T-helper 1 cell treated with Interleukin-12 subunit alpha and Interleukin-12 subunit beta and Interleukin-4 antibody, amounts not matched to agents 30 ng/mL and 1 ng/mL, for 36 hours (primary cell): ENCODE data around the gene CDC14A. TPM values are rescaled to one million over a fixed set of nuclear protein-coding genes. Genes with fewer than 3 reads are reported as not detected.
"Not testable (repeated sequence)": the region's sequence is repeated elsewhere in the genome, so short reads cannot be mapped to it uniquely, and the experiment has no call there.

Source experiments
- intact Hi-C: fragments of 100-400 bp; cut with micrococcal nuclease; formaldehyde crosslinking; loops from one replicate; pipeline ENCODE4 v1.15.1; 2024
- total RNA-seq: library from RNA; stranded (reverse); gene quantifications from 2 replicates; pipeline ENCODE4 v1.2.3, GENCODE V29; 2022

CDC14A gene
- total RNA-seq, 1 donor from 2014 or later = 49.3 TPM

DNA sequence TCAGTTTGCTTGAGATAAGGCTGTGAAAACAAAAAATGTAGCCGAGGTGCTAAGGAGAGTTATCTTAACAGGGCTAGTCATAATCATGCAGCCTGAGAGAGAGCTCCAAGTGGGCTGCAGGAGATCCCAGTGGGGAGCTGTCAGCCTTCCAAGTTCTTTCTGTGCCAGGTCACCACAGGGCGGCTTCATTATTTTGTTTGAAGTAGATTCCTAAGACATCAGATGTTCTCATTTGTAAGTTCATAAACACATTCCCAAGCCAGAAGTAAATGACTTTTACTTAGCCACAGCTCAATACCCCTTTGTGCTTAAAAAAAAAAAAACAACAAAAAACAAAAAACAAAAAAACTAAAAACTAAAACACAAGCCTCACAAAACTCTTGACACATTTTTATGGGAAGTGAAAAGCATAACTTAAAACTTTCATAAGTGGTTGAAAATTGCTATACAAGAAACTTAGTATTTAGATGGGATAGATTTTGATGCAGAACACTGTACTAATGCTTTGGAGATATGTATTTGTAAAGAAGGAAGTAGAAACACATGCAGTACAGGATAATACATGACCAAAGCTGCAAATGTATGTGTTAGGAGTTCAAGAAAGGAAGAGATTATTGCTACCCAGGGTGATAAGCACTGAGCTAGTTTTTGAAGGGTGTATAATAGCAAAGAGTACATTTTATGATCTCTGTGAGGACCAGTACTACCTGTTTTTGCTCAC lies 8.6 kb downstream of the CDC14A start:
- intact Hi-C loops = no loop called here

DNA sequence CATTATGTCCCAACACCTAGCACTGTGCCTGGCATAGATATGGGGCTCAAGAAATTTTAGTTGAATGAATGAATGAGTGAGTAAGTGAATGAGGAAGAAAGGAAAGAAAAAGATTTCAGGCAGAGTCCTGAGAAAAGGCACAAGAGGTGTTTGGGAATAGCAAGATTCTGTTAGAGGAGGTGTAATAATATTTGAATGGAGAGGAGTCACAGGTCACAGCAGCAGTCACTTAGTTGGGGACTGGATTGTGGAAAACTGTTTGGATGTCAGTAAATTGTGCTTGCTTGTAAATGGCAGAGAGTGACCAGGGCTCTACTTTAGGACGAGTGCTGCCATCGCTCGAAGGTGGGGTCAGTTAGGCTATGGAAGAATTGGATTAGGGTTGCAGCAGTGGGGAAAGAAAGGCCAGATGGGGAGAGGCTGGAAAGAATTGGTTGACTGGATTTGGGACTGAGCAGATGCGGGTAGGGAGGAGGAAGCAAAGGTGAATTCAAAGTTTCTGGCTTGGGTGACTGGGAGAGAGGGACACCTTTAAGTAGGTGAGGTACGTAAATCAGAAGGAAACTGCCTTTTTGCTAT lies 9.3 kb downstream of the CDC14A start:
- intact Hi-C loops = no loop called here

DNA sequence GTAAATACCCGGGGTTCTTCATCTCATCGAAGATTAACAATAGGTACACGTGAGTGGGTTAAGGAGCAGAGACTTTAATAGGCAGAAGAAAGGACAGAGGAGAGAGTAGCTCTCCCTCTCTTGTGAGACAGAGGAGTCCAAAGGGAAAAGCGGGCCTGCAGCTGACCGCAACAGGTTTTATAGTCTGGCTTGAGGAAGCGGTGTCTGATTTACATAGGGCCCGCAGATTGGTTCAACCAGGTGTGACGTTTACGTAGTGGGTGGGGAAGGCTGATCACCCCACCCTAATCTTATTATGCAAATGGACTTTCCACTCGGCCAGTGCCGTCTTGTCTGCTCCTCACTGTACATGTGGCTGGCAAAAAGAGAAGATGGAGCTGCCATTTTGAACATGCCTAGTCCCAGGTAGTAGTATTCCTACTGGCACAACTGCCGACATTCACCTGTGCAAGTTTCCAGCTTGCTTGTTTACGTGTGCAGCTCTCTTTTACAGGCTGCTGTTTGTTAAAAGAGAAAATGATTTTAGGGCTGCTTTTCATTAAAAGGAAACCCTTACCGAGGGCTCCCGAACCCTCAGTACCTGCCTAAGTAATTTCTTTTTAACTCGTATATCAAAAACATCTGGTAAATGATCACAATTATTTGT lies 10.6 kb downstream of the CDC14A start:
- intact Hi-C loops = no loop called here

DNA sequence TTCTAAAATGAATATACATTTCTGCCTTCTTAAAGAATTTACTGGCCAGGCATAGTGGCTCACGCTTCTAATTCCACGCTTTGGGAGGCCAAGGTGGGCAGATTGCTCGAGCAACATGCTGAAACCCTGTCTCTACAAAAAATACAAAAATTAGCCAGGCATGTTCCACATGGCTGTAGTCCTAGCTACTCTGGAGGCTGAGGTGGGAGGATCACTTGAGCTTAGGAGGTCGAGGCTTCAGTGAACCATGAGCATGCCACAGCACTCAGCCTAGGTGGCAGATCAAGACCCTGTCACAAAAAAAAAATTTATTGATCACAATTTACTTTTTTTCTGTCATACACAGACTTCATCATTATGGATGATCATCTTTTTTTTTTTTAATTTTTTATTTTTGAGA lies 11.5 kb downstream of the CDC14A start:
- intact Hi-C loops = no loop called here

DNA sequence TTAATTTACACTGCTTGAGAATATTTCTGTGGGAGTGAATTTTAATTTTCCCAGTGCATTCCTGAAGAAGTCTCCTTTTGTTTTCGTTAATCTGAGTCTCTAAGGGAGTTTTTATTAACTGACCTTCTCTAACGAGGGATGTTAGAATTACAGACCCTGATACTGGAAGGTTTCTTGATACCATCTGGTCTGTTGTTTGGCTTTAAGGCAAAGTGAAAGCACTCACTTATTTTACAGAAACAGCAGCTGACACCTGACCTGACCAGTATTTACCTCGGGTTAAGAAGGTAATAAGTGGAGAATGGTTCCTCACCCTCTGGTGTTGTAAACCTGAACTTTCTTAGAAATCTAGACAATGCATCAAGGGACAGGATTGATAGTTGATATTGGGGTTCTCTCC lies 12.4 kb downstream of the CDC14A start:
- intact Hi-C loops = no loop called here

DNA sequence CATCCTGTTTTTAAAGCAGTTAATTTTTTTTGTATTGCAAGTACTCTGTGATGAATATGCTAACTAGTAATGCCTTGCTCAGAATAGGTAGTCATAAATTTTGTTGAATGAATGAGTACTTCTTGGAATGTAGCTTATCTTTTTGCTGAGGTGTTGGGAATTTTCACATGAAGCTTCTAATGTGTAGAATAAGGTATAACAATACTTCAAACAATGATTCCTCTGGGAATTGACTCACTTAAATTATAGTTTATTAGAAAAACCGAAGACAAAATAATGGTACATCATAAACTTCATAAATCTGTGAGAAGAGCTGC lies 13.9 kb downstream of the CDC14A start:
- intact Hi-C loops = no loop called here

DNA sequence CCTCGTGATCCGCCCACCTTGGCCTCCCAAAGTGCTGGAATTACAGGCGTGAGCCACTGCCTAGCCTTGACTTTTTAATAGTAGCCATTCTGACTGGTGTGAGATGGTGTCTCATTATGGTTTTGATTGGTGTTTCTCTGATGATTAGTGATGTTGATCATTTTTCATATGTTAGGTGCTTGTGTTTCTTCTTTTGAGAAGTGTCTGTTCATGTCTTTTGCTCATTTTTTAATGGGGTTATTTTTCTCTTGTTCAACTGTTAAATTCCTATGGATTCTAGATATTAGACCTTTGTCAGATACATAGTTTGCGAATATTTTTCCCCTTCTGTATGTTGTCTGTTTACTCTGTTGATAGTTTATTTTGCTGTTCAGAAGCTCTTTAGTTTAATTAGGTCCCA lies 17.0 kb downstream of the CDC14A start:
- intact Hi-C loops = not testable (repeated sequence)

DNA sequence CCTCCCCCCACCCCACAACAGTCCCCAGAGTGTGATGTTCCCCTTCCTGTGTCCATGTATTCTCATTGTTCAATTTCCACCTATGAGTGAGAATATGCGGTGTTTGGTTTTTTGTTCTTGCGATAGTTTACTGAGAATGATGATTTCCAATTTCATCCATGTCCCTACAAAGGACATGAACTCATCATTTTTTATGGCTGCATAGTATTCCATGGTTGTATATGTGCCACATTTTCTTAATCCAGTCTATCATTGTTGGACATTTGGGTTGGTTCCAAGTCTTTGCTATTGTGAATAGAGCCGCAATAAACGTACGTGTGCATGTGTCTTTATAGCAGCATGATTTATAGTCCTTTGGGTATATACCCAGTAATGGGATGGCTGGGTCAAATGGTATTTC lies 21.6 kb downstream of the CDC14A start:
- intact Hi-C loops = not testable (repeated sequence)

DNA sequence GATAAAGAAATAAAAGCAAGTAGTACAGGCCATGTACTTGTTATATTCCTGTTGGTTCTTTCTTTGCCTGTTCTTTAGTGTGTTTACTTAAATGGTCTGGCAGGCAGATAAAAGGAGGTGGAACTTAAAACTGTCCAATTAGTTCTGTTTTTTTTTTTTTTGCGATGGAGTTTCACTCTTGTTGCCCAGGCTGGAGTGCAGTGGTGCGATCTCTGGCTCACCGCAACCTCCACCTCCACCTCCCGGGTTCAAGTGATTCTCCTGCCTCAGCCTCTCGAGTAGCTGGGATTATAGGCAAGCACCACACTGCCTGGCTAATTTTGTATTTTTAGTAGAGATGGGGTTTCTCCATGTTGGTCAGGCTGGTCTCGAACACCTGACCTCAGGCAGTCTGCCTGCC lies 24.6 kb downstream of the CDC14A start:
- intact Hi-C loops = loop anchor here (1.0 to 5.0 kb wide), 4 partner anchors 25 to 525 kb away; partner anchors contain the start of genes AGL and CDC14A

DNA sequence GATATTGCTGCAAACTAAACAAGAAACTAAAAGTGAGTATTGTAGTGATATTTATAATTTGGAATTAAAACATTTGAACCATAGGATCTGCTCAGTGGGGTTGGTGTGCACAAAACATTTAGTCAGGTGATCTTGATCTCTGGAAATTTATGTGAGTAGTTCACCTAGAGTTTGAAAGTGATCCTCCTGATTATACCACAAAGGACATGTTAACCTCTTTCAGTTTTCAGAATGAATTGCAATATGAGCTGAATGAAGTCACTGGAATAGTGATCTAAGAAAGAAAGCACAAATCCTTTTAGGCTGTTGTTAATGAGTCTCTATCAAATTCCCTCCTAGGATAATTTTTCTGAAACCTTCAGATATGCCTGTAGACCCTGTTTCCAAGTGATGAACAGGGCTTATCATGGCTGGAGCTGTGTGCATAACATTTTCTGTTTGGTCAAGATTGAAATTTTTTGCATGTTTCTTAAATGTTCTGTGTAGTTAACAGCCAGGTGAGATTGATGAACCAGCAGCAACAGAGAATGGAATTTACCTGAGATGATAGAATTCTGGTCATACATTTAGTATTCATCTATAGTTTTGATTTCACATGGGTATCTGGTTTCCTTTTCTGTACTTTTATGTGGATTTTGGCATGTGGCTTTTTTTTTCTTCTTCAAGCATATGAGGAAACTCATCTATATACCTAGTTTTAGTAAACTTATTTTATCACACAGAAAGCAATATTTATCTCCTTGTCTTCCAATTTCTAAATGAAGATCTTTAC lies 25.5 kb downstream of the CDC14A start:
- intact Hi-C loops = loop anchor here (1.0 to 5.0 kb wide), 7 partner anchors 9 to 525 kb away; partner anchors contain the start of genes AGL and CDC14A

DNA sequence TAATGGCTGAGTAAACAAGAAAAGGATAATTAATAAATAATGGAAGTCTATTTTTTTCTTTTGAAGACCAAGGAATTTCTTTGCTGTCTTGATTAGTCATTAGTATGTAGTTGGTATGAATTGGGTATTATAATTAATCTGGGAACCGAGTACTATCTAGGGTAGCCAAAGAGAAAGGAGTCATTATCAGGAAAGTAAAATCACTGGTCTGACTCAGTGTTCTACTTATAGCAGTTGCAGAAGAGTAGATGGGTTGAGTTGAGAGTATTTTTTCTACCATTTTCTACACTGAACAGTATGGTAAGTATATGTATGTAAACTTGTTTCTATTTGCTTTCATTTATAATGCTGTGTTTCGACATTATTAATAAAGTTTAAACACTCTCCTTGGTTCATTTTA lies 26.6 kb downstream of the CDC14A start:
- intact Hi-C loops = loop anchor here (1.0 to 5.0 kb wide), 4 partner anchors 7 to 527 kb away; partner anchors contain the start of gene AGL

DNA sequence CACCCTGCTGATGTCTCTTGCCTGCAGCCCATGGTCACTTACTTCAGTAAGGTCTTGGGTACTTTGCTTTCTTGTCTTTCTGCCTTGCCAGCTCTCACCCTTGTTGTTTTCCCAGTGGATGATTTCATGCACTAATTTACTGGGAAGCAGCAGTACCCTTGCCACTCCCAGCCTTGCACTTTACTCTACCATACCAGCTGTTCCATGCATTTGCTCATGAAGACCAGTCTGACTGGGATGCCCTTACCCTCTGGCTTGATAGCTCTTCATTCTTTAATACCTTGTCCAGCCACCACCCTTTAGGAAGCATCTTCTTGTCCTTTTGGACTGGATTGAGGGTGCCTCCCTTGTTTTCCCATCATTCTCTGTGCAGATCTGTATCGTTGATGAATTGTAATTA lies 28.3 kb downstream of the CDC14A start:
- intact Hi-C loops = no loop called here

DNA sequence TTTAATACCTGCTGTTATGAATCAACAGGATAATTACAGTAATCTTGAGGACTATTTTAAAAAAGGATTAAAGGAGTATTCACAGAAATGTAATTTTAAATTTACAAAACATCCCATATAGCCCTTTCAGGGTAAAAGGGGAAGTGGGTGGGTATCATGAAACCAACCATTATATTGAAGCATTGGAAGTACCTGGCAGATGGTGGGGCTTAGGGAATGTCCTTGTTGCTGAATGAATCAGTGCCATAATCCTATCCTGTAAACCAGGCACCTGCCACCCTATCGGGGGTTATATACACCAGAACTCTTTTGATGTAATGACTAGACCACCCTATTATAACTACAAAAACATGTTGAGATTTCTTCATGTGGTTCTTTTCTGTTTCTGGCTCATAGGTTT lies 30.4 kb downstream of the CDC14A start:
- intact Hi-C loops = no loop called here

DNA sequence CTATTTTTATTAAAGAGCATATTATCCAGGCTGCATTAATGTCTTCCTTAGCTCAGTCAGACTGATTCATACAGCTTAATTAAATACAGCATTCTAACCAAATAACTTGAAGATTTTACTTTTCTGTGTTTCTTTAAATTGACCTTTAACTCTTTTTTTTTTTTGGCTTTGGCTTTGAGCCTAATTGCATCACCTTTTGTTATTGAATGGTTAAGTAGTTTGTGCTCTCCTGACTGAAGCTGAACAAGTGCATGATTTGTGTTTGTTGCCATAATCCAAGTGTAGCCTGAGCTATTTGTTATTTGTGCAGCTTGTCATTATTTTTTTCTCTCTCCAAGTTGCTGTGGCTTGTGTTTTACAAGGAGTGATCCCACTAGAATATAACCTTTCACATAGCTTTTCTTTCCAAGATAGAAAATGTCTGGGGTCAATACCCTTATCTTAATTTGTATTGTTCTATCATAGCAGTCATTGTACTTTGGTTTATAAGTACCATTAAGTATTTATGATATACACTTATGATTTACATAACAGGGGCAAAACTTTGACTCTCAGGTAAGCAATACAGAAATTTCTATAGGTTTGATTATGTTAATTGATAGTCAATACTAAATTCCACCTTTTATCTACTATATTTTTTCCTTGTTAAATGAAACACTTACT lies 31.6 kb downstream of the CDC14A start:
- intact Hi-C loops = no loop called here

DNA sequence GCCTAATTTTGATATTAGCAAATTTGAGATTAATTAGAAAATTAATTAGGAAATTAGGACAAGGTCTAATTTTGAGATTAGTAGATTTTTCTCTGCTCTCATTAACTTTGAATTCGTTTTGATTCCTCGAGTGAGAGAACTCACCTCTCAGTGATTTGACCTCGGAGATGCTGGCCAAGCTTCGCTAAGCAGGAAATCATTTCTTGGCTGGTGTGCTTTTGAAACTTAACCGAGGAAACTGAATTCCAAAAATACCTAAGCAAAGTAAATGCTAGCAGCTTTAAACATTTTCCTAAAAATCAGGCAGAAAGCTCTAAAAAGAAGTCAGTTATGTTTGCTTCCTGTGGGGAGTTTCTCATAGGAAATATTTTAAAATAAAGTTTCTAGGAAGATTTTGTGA lies 34.9 kb downstream of the CDC14A start:
- intact Hi-C loops = loop anchor here (1.0 kb wide), 1 partner anchor 13 kb away; no protein-coding TSS in a partner anchor

DNA sequence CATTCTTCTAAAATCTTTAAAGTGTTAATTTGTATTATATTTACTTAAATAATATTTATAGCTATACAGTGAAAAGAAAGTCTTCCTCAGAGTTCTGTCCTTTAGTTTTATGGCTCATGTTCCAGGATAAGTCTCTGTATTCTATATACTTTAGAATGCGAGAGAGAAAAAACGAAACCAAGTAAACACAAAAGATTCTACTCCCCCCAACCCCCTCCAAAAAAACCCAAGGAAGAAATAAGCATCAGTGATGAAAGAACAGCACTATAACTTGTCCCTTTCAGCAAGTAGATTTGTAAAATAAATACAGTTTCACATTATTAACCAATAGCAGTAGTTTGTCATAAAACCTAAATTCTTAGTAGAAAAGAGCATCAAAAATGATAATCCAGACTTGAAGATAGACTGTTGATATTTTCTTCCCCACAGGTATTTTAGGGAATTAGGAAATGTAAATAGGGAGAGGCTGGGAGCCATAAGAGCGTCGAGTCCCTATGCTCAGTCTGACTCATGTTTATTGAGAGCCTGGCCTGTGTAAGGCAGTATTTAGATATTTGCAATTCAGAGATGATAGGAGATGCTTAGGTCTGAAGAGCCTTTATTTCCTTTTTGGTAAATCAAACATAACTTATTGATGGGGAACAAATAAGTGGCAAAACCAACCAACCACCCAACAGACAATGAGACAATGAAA lies 35.5 kb downstream of the CDC14A start:
- intact Hi-C loops = loop anchor here (1.0 kb wide), 1 partner anchor 12 kb away; no protein-coding TSS in a partner anchor

DNA sequence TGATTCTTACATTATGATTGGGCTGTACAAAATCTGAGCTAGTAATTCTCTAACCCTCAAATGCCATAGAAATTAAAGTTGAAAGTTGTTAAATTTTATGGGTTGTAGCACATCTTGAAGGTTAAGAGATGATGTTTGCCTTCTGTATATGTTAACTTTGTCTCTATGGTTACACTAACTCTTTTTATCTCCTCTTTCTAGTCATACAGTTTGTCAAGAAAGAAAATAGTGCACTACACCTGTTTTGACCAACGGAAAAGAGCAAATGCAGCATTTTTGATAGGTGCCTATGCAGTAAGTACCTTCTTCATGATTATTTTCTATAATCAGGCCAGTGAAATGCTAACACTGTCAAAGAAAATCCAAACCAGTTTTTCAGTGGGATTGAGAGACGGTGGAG lies 38.2 kb downstream of the CDC14A start:
- intact Hi-C loops = no loop called here

DNA sequence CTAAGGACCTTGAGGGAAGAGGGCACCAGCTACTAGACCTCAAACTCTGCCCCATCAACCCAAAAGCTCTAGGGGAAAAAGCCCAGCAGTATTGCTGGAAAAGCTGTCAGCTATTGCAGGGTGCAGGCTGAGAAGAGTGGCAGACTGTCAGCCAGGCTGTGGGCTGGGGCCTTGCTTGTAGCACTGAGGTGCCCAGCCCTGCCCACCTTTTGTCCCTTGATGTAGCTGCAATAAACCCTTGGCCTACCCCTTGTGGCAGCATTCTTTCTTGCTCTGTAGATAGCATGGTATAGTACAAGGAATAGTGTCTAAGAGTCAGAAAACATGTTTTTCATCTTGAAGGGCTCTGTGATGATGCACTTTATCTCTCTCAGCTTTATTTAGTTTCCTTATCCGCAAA lies 39.4 kb downstream of the CDC14A start:
- intact Hi-C loops = loop anchor here (1.0 kb wide), 1 partner anchor 9 kb away; no protein-coding TSS in a partner anchor

DNA sequence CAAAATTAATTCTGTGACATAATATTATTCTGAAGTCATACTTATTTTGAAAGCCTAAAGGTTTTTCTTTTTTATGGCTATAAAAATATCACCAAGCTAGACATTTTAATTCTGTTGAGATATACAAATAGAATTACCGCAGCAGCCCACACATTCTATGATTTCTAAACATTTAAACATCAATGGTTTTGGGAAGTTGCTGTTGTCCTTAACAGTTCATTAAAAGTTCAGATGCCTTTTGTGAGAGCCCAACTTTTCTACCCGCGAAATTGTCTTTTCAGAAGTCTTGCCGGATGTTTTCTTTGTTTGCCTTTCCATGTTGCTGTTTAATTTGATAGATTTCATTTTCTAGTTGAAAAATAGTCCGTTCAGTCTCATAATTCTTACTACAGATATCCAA lies 40.5 kb downstream of the CDC14A start:
- intact Hi-C loops = loop anchor here (1.0 kb wide), 1 partner anchor 8 kb away; no protein-coding TSS in a partner anchor

DNA sequence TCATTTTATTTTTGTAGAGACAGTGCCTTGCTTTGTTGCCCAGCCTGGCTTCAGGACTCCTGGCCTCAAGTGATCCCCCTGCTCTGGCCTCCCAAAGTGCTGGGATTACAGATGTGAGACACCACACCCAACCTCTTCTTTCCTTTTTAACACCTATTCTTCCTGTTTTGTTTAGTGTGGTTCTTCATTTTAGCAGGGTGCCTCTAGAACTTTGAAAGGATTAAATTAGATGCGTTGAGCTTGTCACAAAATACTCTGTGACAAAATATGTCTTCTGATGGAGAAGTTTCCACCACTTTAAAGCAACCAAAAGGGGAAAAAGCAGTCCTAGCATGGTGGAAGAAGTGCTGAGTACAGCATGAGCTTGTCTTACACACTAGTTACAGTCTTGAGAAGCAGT lies 42.0 kb downstream of the CDC14A start:
- intact Hi-C loops = no loop called here
